Measurements from ENCODE around the gene SEC14L6.
A peak's percentile ranks its signal among the peaks of the same experiment; 100 is the strongest.

The SEC14L6 gene

DNA sequence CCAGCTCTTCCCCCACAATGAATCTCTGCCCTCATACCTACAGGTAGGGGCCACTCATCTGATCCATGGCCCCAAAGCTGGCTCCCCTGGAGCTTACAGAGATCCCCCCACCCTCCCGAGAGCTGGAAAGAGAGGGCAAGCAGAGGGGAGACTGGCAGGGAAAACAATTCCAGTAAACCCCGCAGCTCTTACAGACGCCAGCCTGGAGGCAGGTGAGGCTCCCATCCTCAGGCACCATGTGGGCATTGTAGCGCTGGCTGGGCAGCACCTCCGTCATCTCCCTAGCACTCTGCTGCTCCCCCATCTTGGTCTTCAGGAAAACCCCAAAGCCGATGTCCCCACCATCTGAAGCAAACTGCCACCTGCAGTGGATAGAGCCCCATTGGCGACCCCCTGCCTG lies 55.2 kb downstream of the SEC14L6 start:
- DNase-seq = no peak

DNA sequence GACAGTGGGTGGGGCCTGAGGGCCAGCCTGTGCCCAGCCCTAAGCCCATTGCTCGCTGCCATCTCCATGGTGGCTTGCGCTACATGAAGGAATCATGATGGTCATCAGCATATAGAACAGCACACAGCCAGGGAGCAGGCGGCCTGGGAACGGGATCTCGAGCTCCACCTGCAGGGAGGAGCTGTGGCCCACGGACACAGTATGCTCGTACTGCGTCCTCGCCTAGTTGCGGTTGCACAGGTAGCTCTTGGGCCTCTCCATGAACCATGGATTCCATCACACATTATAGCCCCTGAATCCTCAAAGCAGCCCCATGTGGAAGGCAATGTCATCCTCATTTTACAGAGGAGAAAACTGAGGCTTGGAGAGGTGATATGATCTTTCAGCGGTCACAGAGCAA lies 56.1 kb downstream of the SEC14L6 start:
- no peak for DNase-seq

DNA sequence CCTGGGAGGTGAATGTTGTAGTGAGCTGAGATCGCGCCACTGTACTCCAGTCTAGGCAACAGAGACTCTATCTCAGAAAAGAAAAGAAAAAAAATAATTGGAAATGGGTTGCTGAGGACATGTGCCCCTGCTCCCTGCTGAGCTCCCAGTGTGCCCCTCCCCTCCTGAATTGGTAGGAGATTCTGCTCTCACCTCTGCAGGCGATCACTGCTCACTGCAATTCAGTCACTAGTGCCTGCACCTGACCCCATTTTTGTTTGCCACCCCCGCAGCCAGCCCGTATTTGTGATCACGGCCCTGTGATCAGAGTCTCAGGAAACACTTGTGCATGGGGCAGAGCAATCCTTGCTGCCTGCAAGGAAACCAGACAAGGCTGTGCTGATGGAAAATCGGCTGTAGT lies 58.4 kb downstream of the SEC14L6 start:
- no peak for DNase-seq

DNA sequence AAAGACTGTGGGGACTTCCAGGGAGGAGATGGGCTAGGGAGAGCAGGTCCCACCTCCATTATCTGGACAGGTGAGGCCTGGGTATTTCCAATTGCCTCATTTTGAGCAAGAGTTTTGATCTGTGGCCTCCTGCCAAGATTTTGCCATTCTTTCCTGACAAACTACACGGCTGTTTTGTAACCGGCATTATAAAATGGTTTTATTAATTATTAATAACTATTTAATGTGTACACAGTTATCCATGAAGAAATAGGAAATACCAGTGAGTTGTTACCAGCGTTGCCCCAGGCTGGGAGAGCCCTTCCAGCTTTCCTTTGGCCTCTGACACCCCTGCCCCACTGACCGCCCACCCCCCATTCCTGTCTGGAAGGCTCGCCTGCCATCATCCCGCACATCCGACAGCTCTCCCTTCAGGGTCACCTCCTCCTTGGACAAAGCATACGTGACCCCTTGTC lies 59.9 kb downstream of the SEC14L6 start:
- DNase-seq = no peak

DNA sequence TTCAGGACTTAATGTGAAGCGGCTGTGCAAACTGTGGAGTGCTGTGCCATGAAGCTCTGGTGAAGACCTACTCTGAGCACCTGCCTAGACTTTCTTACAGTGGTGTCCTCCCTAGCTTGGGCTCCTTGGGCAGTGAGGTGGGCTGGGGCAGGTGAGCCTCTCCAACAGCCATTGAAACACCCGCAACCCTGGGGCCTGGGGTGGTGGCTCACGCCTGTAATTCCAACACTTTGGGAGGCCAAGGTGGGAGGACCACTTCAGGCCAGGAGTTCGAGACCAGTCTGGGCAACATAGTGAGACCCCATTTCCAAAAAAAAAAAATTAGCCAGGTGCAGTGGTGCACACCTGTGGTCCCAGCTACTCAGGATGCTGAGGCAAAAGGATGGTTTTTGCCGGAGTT lies 60.4 kb downstream of the SEC14L6 start:
- DNase-seq = no peak

GRCh38 chr22:30485362-30485988 lies 61.1 kb downstream of the SEC14L6 start:
- peak; percentile 77 for DNase-seq

DNA sequence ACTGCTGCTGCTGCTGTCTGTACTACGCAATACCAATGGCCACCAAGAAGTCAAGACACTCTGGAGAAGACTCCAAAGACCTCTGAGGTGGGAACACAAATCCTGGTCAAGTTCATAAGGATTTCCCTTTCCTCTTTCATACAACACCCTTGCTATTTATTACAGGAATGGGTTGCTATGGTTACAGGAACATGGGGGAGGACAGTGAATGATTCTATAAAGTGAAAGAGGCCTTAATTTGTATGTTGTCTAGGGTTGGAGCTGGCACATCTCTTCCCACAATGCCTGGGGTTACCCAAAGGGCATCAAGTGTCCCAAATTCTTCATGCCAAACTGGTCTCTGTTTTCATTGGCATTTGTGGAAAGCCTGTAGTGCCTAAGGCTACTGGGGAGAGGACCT lies 63.4 kb downstream of the SEC14L6 start:
- DNase-seq = no peak

DNA sequence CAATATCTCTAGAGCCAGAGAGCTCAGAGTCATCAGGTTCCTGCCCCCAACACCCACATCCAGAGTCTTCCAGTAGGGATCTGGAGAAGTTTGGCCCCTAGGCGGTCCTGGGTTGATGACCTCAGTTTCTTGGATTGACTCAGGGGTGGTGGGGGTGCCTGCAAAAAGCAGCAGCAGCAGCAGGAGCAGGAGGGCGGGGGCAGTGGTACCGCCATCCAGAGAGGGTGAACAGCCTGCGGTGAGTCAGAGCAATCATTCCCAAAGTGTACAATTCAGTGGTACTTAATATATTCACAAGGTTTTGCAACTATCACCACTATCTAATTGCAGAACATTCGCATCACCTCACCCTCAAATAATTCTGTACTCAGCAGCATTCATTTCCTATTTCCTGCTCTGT lies 64.8 kb downstream of the SEC14L6 start:
- DNase-seq = no peak

DNA sequence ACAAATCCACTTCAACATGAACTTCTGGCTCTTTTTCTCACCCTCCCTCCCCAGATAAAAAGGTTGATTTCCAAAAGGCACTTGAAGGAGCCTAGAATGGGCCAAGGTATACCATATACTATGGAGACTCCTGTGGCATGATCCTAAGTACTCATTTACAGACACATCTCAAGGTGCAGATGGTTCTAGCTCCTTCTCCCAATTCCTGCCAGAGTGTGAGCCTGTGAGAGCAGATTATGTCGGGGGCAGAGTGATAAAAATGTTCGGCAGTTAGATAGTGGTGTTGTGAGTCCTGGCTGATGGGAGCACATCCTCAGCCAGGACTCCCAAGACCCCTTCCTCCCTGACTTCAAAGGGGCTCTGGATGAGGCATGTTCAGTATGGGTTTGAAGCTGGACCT lies 66.6 kb downstream of the SEC14L6 start:
- no peak for DNase-seq

GRCh38 chr22:30474683-30475424 lies 71.7 kb downstream of the SEC14L6 start:
- DNase-seq = no peak

- no peak for DNase-seq
Measured at GRCh38 chr22:30474121-30474520, 72.4 kb downstream of the SEC14L6 start.

DNA sequence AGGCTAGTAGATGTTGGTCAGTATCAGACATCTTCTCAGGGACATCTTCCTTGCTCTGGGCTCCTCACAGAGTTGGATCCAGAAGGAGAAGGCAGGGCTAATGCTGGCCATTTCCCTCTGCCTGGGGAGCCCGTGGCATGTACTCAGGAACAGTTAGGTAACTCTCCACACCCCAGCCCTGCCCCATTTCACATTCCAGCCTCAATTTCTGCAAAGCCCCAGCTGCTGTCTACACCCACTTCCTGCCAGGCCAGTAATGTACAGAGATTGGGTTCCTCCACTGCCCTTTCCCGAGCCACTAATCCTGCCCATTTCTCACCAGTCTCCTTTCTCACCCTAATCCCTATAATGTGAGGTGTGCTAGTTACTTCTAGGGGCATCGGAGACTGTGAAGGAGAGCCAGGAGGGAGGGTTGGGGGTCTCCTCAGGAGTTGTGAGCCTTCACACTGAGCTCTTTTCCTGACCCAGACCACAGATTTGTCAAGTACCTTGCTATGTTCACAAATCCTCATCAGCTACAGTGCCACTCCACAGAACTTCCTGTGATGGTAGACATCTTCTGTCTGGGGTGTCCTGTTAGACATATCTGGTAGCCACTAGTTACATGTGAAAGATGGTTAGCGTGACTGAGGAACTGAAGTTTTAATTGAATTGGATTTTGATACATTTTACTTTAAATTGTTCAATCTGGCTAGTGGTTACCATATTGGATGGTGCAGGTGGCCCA lies 73.4 kb downstream of the SEC14L6 start:
- no peak for DNase-seq

All from activated CD8-positive, alpha-beta memory T cell treated with anti-CD3 and anti-CD28 coated beads, Interleukin-2, amount 50 U/mL, for 4 hours (primary cell).